Smooth muscle cell (in vitro differentiated cells): ENCODE measurements around the gene KIF1C. TPM values are rescaled to one million over a fixed set of nuclear protein-coding genes. Genes with fewer than 3 reads are reported as not detected.

Experiments
- DNase-seq: peaks from one replicate; lab custom pipeline; 2025; ENCODE audit not compliant: unreplicated experiment; lab: John Stamatoyannopoulos, UW
- H2AFZ ChIP-seq: fragments of 200-600 bp; sonication (generic); 2 replicates; pipeline ENCODE4 v1.6.0; 2016; ENCODE audit warnings: antibody characterized with exemption, low read depth, mild to moderate bottlenecking
- H3F3A ChIP-seq: fragments of 200-600 bp; sonication (generic); 2 replicates; pipeline ENCODE4 v1.6.0; 2017; ENCODE audit warnings: antibody characterized with exemption, low read depth
- H3K27ac ChIP-seq: fragments of 200-600 bp; sonication (generic); 2 replicates; pipeline ENCODE4 v1.5.1; 2016; ENCODE audit warnings: low read depth, mild to moderate bottlenecking
- H3K27me3 ChIP-seq: fragments of 200-600 bp; sonication (generic); 2 replicates; pipeline ENCODE4 v1.6.1; 2016; ENCODE audit warnings: low read depth, mild to moderate bottlenecking
- H3K36me3 ChIP-seq: fragments of 200-600 bp; sonication (generic); 2 replicates; pipeline ENCODE4 v1.5.1; 2016; ENCODE audit warnings: low read depth
- H3K4me1 ChIP-seq: fragments of 200-600 bp; sonication (generic); 2 replicates; pipeline ENCODE4 v1.5.1; 2016; ENCODE audit warnings: low read depth
- H3K4me2 ChIP-seq: fragments of 200-600 bp; sonication (generic); 2 replicates; pipeline ENCODE4 v1.6.0; 2016; ENCODE audit warnings: mild to moderate bottlenecking
- H3K4me3 ChIP-seq: fragments of 200-600 bp; sonication (generic); 2 replicates; pipeline ENCODE4 v1.5.1; 2016; ENCODE audit warnings: mild to moderate bottlenecking
- H3K79me2 ChIP-seq: fragments of 200-600 bp; sonication (generic); 2 replicates; pipeline ENCODE4 v1.6.0; 2016; ENCODE audit warnings: low read depth, mild to moderate bottlenecking
- H3K9ac ChIP-seq: fragments of 200-600 bp; sonication (generic); 2 replicates; pipeline ENCODE4 v1.6.0; 2016; ENCODE audit warnings: low read depth
- H3K9me3 ChIP-seq: fragments of 200-600 bp; sonication (generic); replicated peaks from 2 replicates; pipeline ENCODE4 v1.5.1; 2016; ENCODE audit warnings: low read depth
- H4K20me1 ChIP-seq: fragments of 200-600 bp; sonication (generic); 2 replicates; pipeline ENCODE4 v1.6.0; 2016; ENCODE audit warnings: low read depth
- WGBS: methylation state at CpG from one replicate; pipeline ENCODE4 v1.1.7; 2016; ENCODE audit warnings: low lambda C conversion rate; 5-methylcytosine and 5-hydroxymethylcytosine counted together
- polyA plus RNA-seq: library from polyadenylated mRNA; unstranded; fragments of >200 nt; fragmentation: Nextera tagmentation; extraction: Ambion mirVana; gene quantifications from 2 replicates; pipeline ENCODE4 v1.2.1, GENCODE V29; 2016
- total RNA-seq: library from RNA; depleted of rRNA; stranded (reverse); fragments of >200 nt; gene quantifications from 2 replicates; pipeline ENCODE4 v1.2.3, GENCODE V29; 2014
- TF ChIP-seq, protein P1 (sequence below): fragments of 200-600 bp; sonication (generic); IDR thresholded peaks from 2 replicates; pipeline ENCODE4 v1.5.1; 2017; ENCODE audit warnings: borderline replicate concordance, mild to moderate bottlenecking, antibody characterized with exemption; ENCODE audit not compliant: insufficient read depth, poor library complexity, severe bottlenecking

Gene KIF1C
- total and polyA plus RNA-seq, 2 experiments from 2014 or later: 20.9 to 36.2 TPM

DNA sequence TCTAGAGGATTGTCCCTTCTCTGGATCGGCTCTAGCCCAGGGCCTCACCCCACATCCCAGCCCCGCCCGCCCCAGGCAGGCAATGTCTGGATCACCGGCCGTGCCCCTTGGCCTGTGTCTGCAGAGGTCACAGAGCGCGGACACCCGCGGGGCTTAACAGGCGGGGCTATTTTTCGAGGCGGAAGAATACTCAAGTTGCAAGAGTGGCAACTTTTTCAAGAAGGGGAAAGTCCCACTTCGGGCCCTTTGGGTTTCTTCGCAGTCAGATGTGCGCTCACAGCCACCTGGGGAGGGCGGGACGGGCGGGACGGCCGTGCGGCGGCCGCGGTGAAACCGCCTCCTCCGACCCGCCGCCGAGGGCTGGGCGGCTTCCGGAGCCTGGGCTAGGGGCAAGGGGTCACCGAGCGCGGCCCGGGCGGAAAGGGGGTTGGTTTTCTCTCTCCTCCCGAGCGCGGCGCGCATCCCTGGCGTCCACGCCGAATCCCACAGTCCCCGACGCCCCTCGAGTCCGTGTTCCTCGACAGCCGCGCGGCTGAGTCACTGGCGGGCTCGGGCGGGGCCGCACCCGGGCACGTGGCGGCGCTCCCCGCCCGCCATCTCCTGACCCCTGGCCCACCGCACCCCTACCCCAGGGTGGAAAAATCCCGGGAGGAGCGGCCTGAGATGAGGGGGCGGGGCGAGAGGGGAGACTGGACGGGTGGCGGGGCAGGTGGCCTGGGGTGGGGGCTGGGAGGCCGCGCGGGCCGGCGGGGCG is 48.3 kb upstream of the KIF1C start:
- TF ChIP-seq, protein P1, sequence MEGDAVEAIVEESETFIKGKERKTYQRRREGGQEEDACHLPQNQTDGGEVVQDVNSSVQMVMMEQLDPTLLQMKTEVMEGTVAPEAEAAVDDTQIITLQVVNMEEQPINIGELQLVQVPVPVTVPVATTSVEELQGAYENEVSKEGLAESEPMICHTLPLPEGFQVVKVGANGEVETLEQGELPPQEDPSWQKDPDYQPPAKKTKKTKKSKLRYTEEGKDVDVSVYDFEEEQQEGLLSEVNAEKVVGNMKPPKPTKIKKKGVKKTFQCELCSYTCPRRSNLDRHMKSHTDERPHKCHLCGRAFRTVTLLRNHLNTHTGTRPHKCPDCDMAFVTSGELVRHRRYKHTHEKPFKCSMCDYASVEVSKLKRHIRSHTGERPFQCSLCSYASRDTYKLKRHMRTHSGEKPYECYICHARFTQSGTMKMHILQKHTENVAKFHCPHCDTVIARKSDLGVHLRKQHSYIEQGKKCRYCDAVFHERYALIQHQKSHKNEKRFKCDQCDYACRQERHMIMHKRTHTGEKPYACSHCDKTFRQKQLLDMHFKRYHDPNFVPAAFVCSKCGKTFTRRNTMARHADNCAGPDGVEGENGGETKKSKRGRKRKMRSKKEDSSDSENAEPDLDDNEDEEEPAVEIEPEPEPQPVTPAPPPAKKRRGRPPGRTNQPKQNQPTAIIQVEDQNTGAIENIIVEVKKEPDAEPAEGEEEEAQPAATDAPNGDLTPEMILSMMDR: no peak
- Histone ChIP-seq H3K4me3 (peak overlapping the region; percentile 96), H3K4me2 (peak overlapping the region; percentile 90), H4K20me1 (peaks cover 32% of the 10 kb centered on the region), H3K9ac (peak overlapping the region; percentile 86), H3F3A (peaks cover 26% of the 10 kb centered on the region), H3K4me1 (peaks cover 29% of the 10 kb centered on the region), H2AFZ (peak overlapping the region; percentile 18), H3K27ac (peak overlapping the region; percentile 96), H3K27me3 (no peaks in the 10 kb centered on the region), H3K79me2 (peaks cover 35% of the 10 kb centered on the region), H3K36me3 (no peaks in the 10 kb centered on the region), H3K9me3 (no peaks in the 10 kb centered on the region)
- WGBS: 0% methylated on average over 13 of the region's 75 CpGs
- DNase-seq: peak; percentile 83

DNA sequence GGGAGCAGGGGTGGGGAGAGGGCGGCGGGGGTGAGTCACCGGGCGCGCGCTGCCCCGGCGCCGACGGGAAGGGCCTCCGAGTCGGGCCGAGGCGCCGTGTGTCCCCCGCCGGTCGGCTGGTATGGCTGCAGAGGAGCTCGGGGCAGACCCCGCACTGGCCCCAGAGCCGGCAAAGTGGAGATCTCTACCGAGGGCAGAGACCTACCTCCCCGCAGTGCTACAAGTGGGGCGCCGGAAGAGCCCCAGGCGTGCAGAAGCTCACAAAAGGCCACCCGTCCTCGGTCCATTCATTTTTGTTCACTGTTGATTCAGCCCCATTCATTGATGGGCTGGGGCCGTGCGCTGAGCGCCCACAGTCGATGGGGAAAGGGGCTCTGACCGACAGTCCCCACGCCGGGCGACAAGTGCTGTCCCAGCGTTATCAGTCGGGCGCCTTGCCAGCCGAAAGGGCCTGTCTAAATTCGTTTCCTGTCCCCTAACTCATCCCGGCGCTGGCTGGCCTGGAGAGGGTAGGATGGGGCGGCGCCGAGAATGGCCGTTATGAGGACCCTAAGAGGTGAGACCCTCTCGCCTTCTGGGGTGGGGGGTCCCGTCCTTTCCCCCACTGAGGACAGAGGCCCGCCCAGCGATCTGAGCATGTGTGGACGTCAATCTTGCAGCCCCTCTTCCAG is 47.5 kb upstream of the KIF1C start:
- H3K9me3 ChIP-seq: no peaks in the 10 kb centered on the region
- H3K4me2 ChIP-seq: peak overlapping the region; percentile 90
- H3K4me3 ChIP-seq: peak overlapping the region; percentile 96
- WGBS: 3% methylated on average over 33 of the region's 52 CpGs
- peaks cover 28% of the 10 kb centered on the region for H3K79me2 ChIP-seq
- peak overlapping the region; percentile 72 for H3K9ac ChIP-seq
- peaks cover 29% of the 10 kb centered on the region for H3K4me1 ChIP-seq
- H3K36me3 ChIP-seq: no peaks in the 10 kb centered on the region
- H3K27ac ChIP-seq: peak overlapping the region; percentile 96
- TF ChIP-seq, protein P1: no peak
- H2AFZ ChIP-seq: peak overlapping the region; percentile 74
- peaks cover 25% of the 10 kb centered on the region for H4K20me1 ChIP-seq
- no peak for DNase-seq
- peaks cover 22% of the 10 kb centered on the region for H3F3A ChIP-seq
- H3K27me3 ChIP-seq: no peaks in the 10 kb centered on the region

DNA sequence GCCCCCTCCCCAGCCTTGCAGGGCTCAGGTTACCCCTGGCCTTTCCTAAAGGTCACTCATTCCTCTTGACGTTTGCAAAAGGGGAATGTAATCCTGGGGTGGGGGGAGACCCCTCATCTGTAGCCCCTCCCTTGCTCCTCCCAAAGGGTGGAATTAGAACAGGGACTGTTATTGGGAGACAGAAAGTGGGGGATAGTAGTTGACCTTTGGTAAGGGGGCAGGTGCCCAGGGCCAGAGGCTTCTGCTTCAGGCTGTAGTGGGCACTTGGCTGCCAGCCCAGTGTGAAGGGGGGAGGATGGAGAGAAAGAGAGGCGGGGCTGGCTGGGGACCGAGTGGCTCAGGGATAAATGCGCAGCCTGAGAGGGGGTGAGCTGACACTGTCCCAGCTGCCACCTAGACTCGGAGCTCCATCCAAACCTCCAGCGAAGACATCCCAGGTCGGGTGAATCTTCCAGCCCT is 47.0 kb upstream of the KIF1C start, which contains the start of gene ENO3:
TSS of gene ENO3 (plus strand) at position 374 of the 459 bp plus-strand sequence. CDS start 711 bp downstream, outside the sequence.
- Histone ChIP-seq H4K20me1 (peaks cover 20% of the 10 kb centered on the region), H2AFZ (peak within 1 kb of the TSS; percentile 74), H3K27ac (peak within 1 kb of the TSS; percentile 96), H3K4me1 (peaks cover 29% of the 10 kb centered on the region), H3K4me2 (peak within 1 kb of the TSS; percentile 90), H3K9ac (peak within 1 kb of the TSS; percentile 72), H3K36me3 (no peaks in the 10 kb centered on the region), H3F3A (peaks cover 22% of the 10 kb centered on the region), H3K79me2 (peaks cover 24% of the 10 kb centered on the region), H3K4me3 (peak within 1 kb of the TSS; percentile 96), H3K27me3 (no peaks in the 10 kb centered on the region), H3K9me3 (no peaks in the 10 kb centered on the region)
- no peak for DNase-seq
- 42% methylated on average over 6 of the region's 7 CpGs for WGBS
- TF ChIP-seq, protein P1: no peak
